GM19239 (cell line): ENCODE measurements around the gene LDLRAD3.

Experiments used
- DNase-seq: peaks from one replicate; pipeline ENCODE4 v3.0.0; 2011; ENCODE audit warnings: low spot score; ENCODE audit not compliant: insufficient read length
- FAIRE-seq: peaks from 2 replicates; lab custom pipeline; 2011; peaks lifted over from hg19 to GRCh38; lab: Jason Lieb, UNC

Gene LDLRAD3

DNA sequence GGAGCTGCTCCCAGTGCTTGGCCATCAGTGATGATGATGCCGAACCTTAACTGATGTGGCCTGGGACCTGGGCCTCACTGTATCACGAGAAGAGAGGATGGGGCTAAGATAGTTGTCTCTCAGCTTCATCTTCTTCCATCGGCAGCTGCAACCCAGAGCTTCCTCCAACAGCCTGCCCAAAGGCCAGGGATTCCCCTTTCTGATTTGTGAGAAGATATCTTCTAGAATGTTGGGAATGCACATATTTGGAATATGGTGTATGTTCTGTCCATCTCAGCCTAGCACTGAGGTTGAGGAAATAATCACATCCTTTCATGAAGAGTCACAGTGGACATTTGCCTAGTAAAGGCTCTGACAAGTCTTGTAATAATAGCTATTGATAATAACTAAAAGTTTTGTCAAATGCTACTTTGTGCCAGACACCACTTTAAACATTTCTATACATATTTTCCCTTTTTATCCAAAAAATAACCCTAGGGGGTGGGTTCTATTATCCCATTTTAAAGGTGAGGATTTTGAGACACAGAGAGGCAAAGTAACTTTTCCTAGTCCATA is 272.3 kb downstream of the LDLRAD3 start:
- DNase-seq, result no peak
- FAIRE-seq, result no peak

GRCh38 chr11:36218283-36218921 is 274.5 kb downstream of the LDLRAD3 start:
- DNase-seq (no peak), FAIRE-seq (no peak)

DNA sequence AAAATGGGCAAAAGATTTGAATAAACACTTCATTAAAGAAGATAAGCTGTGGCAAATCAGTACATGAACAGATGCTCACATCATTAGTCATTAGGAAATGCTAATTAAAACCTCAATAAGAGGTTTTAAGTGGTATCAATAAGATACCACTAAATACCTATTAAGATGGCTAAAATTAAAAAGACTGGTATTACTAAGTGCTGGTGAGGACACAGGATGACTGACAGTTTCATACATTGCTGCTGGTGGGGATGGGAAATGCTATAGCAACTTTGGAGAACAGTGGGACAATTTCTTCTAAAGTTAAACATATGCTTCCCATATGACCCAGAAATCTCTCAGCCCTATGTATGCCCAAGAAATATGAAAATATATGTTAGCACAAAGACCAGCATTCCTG is 276.1 kb downstream of the LDLRAD3 start:
- DNase-seq (no peak), FAIRE-seq (no peak)

- FAIRE-seq, result no peak
- no peak for DNase-seq
Measured at GRCh38 chr11:36222831-36223635, 279.2 kb downstream of the LDLRAD3 start.

GRCh38 chr11:36224209-36224882 is 280.5 kb downstream of the LDLRAD3 start:
- DNase-seq (no peak), FAIRE-seq (no peak)

- DNase-seq (no peak), FAIRE-seq (no peak)
Measured at GRCh38 chr11:36227044-36227443, 283.2 kb downstream of the LDLRAD3 start.

GRCh38 chr11:36228689-36229088 is 284.8 kb downstream of the LDLRAD3 start:
- FAIRE-seq, result no peak
- no peak for DNase-seq

DNA sequence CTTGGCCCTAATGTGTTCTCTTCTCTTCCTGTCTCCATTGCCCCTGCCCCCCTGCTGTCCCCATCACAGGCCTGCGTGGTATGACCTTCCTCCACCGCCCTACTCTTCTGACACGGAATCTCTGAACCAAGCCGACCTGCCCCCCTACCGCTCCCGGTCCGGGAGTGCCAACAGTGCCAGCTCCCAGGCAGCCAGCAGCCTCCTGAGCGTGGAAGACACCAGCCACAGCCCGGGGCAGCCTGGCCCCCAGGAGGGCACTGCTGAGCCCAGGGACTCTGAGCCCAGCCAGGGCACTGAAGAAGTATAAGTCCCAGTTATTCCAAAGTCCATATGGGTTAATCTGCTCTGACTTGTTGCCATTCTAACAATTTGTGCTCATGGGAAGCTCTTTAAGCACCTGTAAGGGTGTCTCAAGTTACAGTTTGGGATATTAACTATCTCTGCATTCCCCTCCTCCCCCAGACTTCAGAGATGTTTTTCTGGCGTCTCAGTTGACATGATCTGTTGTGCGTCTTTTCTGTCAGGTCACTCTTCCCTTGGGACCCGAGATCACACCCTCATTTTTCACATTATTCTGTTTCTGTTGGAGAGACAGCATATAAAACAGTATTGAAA is 285.3 kb downstream of the LDLRAD3 start:
- DNase-seq (no peak), FAIRE-seq (no peak)

DNA sequence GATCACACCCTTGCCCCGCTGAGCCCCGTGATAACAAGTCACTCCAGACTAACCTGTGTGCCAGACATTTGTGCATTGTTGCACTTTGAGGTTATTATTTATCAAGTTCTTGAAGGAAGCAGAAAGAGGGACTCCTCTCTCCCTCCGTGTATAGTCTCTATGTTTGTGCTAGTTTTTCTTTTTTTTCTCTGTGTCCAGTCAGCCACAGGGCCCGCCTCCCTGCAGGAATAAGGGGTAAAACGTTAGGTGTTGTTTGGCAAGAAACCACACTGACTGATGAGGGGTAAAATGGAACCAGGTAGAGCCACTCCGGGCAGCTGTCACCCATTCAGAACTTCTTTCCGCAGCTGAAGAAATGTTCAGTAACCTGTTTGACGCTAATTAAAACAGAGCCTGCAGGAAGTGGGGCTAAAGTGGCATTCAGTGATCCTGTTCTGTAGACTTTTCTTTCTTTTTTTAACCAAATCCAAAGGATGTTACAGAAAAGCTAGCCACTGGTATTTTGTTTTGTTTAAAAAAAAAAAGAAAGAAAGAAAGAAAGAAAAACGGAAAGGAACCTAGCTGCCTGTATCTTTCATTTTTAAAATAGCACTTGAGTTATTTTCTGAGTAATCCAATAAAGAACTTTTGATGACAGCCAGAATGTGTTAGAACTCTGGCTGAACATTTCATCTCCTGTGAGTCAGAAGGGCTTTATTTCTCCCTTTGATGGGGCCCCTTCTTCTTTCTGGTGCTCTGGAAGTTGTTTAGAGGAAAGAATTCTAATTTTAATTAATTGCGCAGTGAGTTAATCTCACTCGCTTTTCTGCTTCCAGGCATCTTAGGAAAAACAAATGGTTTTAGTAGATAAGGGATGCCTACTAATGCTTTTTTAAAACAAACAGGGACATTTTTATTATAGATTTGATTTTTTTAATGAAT is 287.2 kb downstream of the LDLRAD3 start:
- FAIRE-seq (no peak), DNase-seq (no peak)

DNA sequence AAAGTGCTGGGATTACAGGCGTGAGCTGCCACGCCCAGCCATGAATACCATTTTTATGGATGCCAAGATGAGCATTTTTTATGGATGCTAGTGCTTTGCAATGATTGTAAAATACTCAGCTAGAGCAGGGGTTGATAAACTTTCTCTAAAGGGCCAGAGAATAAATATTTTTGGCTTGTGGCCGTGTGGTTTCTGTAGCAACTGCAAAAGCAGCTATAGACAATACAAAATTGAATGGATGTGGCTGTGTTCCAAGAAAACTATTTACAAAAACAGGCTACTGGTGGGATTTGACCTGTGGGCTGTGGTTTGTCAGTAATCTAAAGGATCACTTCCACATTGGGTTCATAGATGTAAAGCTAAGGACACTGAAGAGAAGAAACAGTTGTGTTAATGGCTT is 289.3 kb downstream of the LDLRAD3 start:
- FAIRE-seq (no peak), DNase-seq (no peak)

- FAIRE-seq (no peak), DNase-seq (no peak)
Measured at GRCh38 chr11:36234825-36235224, 291.0 kb downstream of the LDLRAD3 start.

GRCh38 chr11:36235750-36236149 is 291.9 kb downstream of the LDLRAD3 start:
- no peak for DNase-seq
- FAIRE-seq, result no peak

DNA sequence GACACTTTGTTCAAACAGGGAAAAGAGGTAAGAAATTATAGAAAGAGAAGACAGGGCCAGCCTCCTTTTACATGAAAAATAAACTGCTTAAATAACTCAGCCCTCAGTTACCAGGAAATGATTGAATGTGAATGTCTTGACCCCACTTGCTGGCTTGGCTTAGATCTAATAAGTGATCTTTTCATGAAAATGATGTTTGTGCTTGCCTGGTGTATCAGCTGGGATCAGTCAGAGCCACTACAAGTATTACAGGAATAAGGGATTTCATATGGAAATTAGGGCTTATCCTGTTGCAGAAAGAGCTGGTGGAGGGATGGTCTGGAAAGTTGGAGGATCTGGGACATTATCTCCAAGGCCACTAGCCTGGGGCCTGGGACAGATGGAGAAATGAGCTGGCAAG is 293.5 kb downstream of the LDLRAD3 start:
- no peak for FAIRE-seq
- no peak for DNase-seq

DNA sequence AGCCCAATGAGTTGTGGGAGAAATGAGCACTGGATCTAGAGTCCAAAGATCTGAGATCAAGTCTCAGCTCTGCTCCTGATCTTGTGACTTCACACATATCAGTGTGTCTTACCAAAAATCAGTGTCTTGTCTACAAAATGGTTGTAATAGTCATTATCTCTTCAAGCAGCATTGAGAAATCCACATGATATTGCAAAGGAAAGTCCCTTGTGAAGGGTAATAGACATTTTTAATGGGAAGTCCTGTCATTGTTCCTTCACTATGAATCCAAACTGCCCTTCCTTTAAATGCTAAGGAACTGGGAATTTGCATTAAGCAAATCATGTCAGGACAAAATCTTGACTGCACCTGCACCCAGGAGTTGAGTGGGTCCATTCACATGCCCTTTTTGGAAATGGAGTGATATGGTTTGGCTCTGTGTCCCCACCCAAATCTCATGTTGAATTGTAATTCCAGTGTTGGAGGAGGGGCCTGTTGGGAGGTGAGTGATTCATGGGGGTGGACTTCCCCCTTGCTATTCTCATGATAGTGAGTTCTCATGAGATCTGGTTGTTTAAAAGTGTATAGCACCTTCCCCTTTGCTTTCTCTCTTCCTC is 294.3 kb downstream of the LDLRAD3 start:
- DNase-seq, result no peak
- FAIRE-seq, result no peak

DNA sequence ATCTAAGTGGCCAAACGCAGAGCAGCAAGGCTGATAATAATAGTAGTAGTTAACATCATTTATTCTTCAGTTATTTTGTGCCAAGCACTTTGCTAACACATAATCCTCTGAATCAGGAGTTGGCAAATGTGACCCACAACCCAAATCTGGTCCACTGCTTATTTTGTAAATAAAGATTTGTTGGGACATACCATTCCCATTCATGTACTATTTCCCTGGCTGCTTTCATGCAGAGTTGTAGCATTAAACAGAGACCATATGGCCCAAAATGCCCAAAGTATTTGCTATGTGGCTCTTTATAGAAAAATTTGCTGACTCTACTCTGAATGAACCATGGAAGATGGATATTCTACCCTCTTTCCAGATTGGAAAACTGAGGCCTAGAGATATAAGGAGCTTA is 295.0 kb downstream of the LDLRAD3 start:
- FAIRE-seq (no peak), DNase-seq (no peak)

DNA sequence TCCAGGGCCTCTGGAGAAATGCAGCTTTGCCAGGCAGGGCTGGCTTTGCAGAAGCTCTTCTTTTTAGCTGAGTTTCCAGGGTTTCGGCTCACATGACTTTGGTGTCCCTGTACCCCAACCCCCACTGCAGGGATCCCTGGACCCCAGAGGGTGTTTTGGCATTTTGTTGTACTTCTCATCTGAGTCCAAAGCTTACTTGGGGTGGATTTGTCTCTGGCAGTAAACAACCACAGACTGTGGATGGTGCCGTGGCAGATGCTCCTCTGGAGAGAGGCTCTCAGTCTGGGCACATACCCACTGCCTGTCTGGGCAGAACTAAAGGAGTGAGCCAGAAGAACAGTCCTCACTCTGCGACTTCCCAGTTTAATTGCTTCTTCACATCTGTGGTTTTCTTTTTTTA is 295.8 kb downstream of the LDLRAD3 start:
- DNase-seq (no peak), FAIRE-seq (no peak)

GRCh38 chr11:36240173-36240572 is 296.3 kb downstream of the LDLRAD3 start:
- FAIRE-seq (no peak), DNase-seq (no peak)

GRCh38 chr11:36240801-36241200 is 296.9 kb downstream of the LDLRAD3 start:
- DNase-seq (no peak), FAIRE-seq (no peak)

DNA sequence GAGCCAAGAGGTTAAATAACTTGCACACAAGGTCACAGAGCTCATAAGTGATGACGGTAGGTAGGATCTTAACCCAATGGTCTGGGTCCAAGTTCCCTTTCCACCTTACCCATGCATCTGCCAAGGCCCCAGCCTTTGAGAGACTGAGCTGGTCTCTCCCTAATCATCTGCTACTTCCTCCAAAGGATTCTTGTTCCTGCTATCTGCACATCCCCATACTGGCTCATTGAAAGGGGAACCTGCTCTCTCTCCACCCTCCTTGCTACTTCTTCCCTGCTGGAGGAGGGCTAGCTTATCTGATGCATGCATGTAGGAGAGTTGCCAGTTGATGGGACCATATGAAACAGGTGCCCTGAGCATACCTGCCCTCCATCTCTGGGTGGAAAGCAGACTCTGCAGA is 297.6 kb downstream of the LDLRAD3 start:
- FAIRE-seq, result no peak
- DNase-seq, result no peak
